MG63 (cell line): ENCODE measurements around the gene WDR7. TPM values are rescaled to one million over a fixed set of nuclear protein-coding genes. Genes with fewer than 3 reads are reported as not detected.

Experiments used
- DNase-seq: peaks from one replicate; pipeline ENCODE4 v3.0.0-alpha.2; 2020
- H3K27me3 ChIP-seq: fragments of 250-450 bp; sonication (Bioruptor Pico); 2 replicates; pipeline ENCODE4 v1.5.1; 2020; ENCODE audit warnings: mild to moderate bottlenecking, moderate library complexity
- H3K36me3 ChIP-seq: fragments of 250-450 bp; sonication (Bioruptor Pico); 2 replicates; pipeline ENCODE4 v1.5.1; 2020; ENCODE audit warnings: mild to moderate bottlenecking, moderate library complexity
- H3K4me3 ChIP-seq: fragments of 250-450 bp; sonication (Bioruptor Pico); 2 replicates; pipeline ENCODE4 v1.5.1; 2020; ENCODE audit warnings: mild to moderate bottlenecking, moderate library complexity
- H3K9me3 ChIP-seq: fragments of 250-450 bp; sonication (Bioruptor Pico); 2 replicates; pipeline ENCODE4 v1.5.1; 2020; ENCODE audit warnings: mild to moderate bottlenecking, moderate library complexity
- total RNA-seq: library from RNA; depleted of rRNA; stranded (reverse); fragments of >200 nt; shearing (Covaris generic); gene quantifications from 2 replicates; pipeline ENCODE4 v1.2.3, GENCODE V29; 2014; ENCODE audit warnings: low replicate concordance

The WDR7 gene
- total RNA-seq, 1 experiment from 2014 or later: 4.0 TPM

DNA sequence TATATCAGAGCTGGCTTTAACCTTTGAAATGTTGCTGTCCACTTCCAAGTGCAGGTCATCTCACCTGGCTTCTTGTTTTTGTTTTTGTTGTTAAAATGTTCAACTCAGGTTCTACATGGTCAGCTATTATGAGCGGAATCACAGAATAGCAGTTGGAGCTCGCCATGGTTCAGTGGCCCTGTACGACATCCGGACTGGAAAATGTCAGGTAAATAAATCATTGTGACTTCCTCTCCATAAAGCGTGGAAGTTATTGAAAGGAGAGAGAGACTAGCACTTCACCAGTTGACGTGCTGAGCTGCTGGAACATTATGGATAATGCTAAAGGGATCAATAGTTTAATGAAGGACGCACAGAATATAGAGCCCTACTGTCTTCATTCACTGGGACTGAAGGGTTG, 311.2 kb downstream of the WDR7 start:
- no peak for DNase-seq
- no peak overlapping the region for H3K4me3 ChIP-seq
- no peaks in the 10 kb centered on the region for H3K36me3 ChIP-seq
- no peaks in the 10 kb centered on the region for H3K9me3 ChIP-seq
- H3K27me3 ChIP-seq: no peaks in the 10 kb centered on the region

GRCh38 chr18:56967035-56967434, 315.9 kb downstream of the WDR7 start:
- DNase-seq: no peak
- no peaks in the 10 kb centered on the region for H3K36me3 ChIP-seq
- H3K9me3 ChIP-seq: no peaks in the 10 kb centered on the region
- no peaks in the 10 kb centered on the region for H3K27me3 ChIP-seq
- H3K4me3 ChIP-seq: no peak overlapping the region

DNA sequence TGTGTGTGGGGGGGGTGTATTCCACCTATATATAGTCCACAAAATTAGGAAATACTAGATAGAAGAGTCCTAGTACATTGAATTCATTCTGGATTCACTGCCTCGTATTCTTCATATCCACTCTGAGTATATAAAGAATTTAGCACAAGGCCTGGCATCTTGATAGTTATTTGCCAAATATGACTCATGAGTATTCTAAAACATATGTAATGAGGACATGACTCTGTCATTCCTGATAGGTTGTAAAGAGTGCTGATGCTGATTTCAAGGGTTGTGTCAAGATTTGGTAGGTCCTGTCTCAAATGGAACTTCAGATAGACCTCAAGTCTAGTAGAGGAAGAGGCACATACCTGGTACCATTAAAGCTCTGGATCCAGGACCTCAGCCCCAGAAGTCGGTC, 322.3 kb downstream of the WDR7 start:
- Histone ChIP-seq H3K4me3 (no peak overlapping the region), H3K9me3 (no peaks in the 10 kb centered on the region), H3K27me3 (no peaks in the 10 kb centered on the region), H3K36me3 (no peaks in the 10 kb centered on the region)
- no peak for DNase-seq

- no peaks in the 10 kb centered on the region for H3K9me3 ChIP-seq
- H3K4me3 ChIP-seq: no peak overlapping the region
- DNase-seq: no peak
- H3K27me3 ChIP-seq: no peaks in the 10 kb centered on the region
- no peaks in the 10 kb centered on the region for H3K36me3 ChIP-seq
Measured at GRCh38 chr18:56974141-56974540, 323.0 kb downstream of the WDR7 start.

DNA sequence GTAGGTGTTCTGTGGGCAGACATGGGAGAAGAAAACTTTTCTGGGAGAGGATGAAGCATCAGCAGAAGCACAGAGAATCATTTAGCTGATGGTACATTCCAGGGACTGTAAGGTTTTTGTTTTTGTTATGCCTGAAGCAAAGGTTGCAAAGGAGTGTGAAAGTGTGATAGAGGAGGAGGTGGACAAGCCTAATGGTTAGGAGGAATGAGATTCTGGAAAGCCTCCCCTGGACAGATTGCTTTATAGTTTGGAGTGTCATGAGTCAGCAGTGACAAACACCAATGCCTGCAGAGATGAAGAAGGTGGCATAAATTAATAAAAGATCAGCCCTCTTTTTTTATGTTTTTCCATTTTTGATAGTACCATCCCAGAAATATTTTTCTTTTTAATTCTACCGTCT, 324.1 kb downstream of the WDR7 start:
- Histone ChIP-seq H3K4me3 (no peak overlapping the region), H3K36me3 (no peaks in the 10 kb centered on the region), H3K27me3 (no peaks in the 10 kb centered on the region), H3K9me3 (no peaks in the 10 kb centered on the region)
- no peak for DNase-seq

DNA sequence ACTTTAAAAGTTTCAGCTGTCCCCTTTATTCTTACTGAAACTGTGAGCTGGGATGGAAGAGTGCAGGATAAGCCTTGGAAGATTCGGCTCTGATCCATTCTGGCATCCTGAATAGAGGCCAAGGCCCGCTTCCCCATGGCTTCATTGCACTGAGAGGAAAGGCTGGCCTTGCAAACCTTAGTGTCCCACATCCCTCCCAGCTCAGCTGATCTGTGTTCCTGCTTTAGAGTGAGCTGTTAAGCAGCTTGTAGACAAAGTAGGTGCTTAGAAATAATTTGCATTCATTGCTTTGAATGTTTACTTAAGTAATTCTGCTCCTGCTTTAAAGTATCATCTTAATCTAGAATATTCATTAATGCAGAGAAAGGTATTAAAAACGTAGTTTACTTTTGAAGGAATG, 326.1 kb downstream of the WDR7 start:
- H3K27me3 ChIP-seq: no peaks in the 10 kb centered on the region
- DNase-seq: no peak
- no peaks in the 10 kb centered on the region for H3K36me3 ChIP-seq
- H3K4me3 ChIP-seq: no peak overlapping the region
- H3K9me3 ChIP-seq: no peaks in the 10 kb centered on the region

DNA sequence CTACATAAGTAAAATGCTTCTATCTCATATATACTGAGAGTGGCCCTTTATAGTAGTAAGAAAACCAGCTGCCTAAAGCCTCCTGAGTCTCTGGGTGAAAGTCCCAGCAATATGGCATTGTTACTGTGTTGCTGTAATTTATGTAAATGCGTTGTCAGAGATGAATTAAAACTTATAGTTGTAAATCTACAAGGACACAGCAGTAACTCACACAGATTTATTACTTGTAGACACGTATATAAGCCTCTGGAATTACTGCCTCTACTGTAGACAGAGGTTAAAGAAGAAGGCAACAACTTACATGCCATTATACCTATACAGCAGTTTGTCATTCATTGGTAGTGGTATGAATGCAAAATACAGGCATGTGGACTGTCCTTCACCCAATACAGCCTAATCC, 326.6 kb downstream of the WDR7 start:
- no peaks in the 10 kb centered on the region for H3K36me3 ChIP-seq
- H3K9me3 ChIP-seq: no peaks in the 10 kb centered on the region
- no peak for DNase-seq
- H3K27me3 ChIP-seq: no peaks in the 10 kb centered on the region
- no peak overlapping the region for H3K4me3 ChIP-seq

- no peak for DNase-seq
- Histone ChIP-seq H3K36me3 (no peaks in the 10 kb centered on the region), H3K9me3 (no peaks in the 10 kb centered on the region), H3K27me3 (no peaks in the 10 kb centered on the region), H3K4me3 (no peak overlapping the region)
Measured at GRCh38 chr18:56980151-56980550, 329.0 kb downstream of the WDR7 start.

DNA sequence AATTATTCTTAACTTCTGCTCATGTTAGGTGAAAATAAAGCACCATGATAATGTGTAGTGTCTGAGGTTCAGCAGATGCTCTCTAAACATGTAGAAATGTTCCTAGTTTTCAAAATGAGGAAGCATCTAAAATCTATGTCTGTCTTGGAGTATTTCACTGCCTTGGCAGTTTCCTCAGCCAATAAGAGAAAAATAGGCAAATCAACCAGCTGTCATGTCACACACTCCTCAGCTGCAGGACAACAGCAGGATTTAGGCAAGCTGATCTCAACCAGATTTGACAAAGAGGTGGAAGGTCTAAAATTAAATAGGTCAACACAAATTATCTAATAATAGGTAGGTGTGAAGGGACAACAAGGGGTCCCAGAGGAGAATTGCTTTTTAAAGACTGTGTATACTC, 331.6 kb downstream of the WDR7 start:
- Histone ChIP-seq H3K27me3 (no peaks in the 10 kb centered on the region), H3K4me3 (no peak overlapping the region), H3K36me3 (no peaks in the 10 kb centered on the region), H3K9me3 (no peaks in the 10 kb centered on the region)
- DNase-seq: no peak

- Histone ChIP-seq H3K4me3 (no peak overlapping the region), H3K36me3 (no peaks in the 10 kb centered on the region), H3K27me3 (no peaks in the 10 kb centered on the region), H3K9me3 (no peaks in the 10 kb centered on the region)
- DNase-seq: no peak
Measured at GRCh38 chr18:56983275-56983992, 332.3 kb downstream of the WDR7 start.

DNA sequence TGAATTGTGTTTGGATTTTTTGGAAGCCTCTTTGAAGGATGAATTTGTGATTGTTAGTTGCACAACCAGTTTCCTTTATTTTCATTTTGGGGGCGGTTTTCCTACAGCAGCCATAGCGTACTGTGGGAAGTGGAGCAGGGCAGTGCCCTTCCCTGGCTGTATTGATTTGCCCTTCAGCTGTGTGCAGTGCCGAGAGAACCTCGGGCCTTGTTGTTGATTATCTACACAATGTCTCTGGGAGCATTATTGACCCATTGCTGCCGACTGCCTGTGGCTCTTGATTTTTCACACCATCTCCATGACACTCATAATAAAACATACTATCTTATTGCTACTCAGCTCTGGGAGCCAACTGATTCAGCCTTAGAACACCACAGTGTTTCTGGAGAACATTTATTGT, 333.6 kb downstream of the WDR7 start:
- Histone ChIP-seq H3K9me3 (no peaks in the 10 kb centered on the region), H3K27me3 (no peaks in the 10 kb centered on the region)

GRCh38 chr18:56986829-56987228, 335.7 kb downstream of the WDR7 start:
- H3K4me3 ChIP-seq: no peak overlapping the region
- no peaks in the 10 kb centered on the region for H3K9me3 ChIP-seq
- H3K36me3 ChIP-seq: no peaks in the 10 kb centered on the region
- no peak for DNase-seq
- no peaks in the 10 kb centered on the region for H3K27me3 ChIP-seq

More for the DNA sequence above, 333.6 kb downstream of the WDR7 start:
- Histone ChIP-seq H3K4me3 (no peak overlapping the region), H3K36me3 (no peaks in the 10 kb centered on the region)
- DNase-seq: no peak

GRCh38 chr18:56987236-56987635, 336.1 kb downstream of the WDR7 start:
- H3K4me3 ChIP-seq: no peak overlapping the region

GRCh38 chr18:56988022-56988421, 336.9 kb downstream of the WDR7 start:
- H3K36me3 ChIP-seq: no peaks in the 10 kb centered on the region
- DNase-seq: no peak
- no peaks in the 10 kb centered on the region for H3K9me3 ChIP-seq
- H3K4me3 ChIP-seq: no peak overlapping the region
- H3K27me3 ChIP-seq: no peaks in the 10 kb centered on the region

More at GRCh38 chr18:56987236-56987635, 336.1 kb downstream of the WDR7 start:
- Histone ChIP-seq H3K36me3 (no peaks in the 10 kb centered on the region), H3K9me3 (no peaks in the 10 kb centered on the region), H3K27me3 (no peaks in the 10 kb centered on the region)
- DNase-seq: no peak

- no peaks in the 10 kb centered on the region for H3K36me3 ChIP-seq
- no peak for DNase-seq
- no peak overlapping the region for H3K4me3 ChIP-seq
- H3K9me3 ChIP-seq: no peaks in the 10 kb centered on the region
- H3K27me3 ChIP-seq: no peaks in the 10 kb centered on the region
Measured at GRCh38 chr18:56990678-56991077, 339.5 kb downstream of the WDR7 start.

DNA sequence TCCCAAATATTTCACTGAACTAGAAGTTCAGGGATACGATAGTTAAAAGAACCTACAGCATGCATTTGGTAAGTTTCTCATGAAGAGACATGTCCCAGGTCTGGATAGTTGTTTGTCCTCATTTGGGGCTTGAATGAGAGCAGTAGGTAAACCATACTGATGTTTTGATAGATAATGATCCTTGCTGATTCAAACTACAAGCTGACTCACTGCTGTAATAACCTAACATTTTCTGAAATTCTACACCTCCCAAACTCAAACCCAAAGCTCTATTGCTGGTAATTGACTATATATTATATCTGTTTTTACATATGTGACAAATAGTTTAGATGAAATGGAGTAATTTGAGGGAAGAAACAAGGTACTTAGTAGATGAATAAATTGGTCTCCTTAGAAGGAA, 341.6 kb downstream of the WDR7 start:
- Histone ChIP-seq H3K36me3 (no peaks in the 10 kb centered on the region), H3K27me3 (no peaks in the 10 kb centered on the region), H3K9me3 (no peaks in the 10 kb centered on the region), H3K4me3 (no peak overlapping the region)
- DNase-seq: no peak

- Histone ChIP-seq H3K4me3 (no peak overlapping the region), H3K9me3 (no peaks in the 10 kb centered on the region), H3K27me3 (no peaks in the 10 kb centered on the region), H3K36me3 (no peaks in the 10 kb centered on the region)
- no peak for DNase-seq
Measured at GRCh38 chr18:56995579-56996188, 344.5 kb downstream of the WDR7 start.

- H3K27me3 ChIP-seq: no peaks in the 10 kb centered on the region
- DNase-seq: no peak
- no peak overlapping the region for H3K4me3 ChIP-seq
- no peaks in the 10 kb centered on the region for H3K36me3 ChIP-seq
- H3K9me3 ChIP-seq: no peaks in the 10 kb centered on the region
Measured at GRCh38 chr18:56997200-56997599, 346.0 kb downstream of the WDR7 start.
